ENCODE measurements around the gene FUOM. TPM values are rescaled to one million over a fixed set of nuclear protein-coding genes. Genes with fewer than 3 reads are reported as not detected.
A peak's percentile ranks its signal among the peaks of the same experiment; 100 is the strongest.

Gene FUOM
- total RNA-seq, result 10 to 100 TPM; 15.4 to 37.5 (median 26.0) TPM

DNA sequence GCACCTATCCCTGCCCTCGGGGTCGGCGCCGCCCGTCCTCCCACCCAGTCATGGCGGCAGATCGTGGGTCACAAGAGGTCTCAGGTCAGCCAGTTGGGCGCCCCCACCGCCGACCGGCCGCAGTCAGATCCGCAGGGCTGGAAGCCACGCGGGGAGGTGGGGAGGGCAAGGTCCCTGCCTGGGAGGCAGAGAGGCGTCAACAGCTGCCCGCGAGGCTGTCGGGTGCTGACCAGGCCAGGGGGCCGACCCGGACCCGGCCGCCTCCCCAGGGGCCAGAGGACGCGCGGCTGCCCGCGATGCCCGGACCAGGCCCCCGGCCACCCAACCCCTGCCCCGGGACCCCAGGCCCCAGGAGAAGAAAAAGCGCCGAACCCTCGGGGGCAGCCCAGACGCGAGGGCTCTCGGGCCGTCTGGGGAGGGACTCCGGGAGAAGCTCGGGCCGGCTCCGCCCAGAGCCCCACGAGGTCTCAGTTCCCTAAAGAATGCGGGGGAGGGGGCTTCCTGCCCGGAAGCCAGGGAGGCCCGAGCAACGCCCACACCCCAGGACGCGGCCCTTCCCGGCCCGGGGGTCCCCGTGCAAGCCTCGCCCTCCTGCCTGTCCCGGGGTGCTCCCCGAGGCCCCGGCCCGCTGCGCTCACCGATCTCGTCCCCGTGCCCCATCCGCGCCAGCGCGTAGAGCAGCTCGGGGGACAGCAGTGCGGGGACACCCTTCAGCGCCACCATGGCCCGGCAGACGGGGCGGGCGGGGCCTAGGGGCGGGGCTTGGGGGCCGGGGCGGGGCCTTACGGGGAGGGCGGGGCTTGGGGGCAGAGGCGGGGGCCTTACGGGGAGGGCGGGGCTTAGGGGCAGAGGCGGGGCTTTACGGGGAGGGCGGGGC, at the start of gene FUOM:
Gene FUOM, minus strand, starts transcription at position 735 of the 877 bp plus-strand sequence. Its CDS starts 12 bp downstream, at position 723.
- DNase-seq (peak; percentile 52 to 93), ATAC-seq (ENCODE audit: low FRiP score in 2 of 2) (peak; percentile 65 to 90)
- TF ChIP-seq, protein P1, sequence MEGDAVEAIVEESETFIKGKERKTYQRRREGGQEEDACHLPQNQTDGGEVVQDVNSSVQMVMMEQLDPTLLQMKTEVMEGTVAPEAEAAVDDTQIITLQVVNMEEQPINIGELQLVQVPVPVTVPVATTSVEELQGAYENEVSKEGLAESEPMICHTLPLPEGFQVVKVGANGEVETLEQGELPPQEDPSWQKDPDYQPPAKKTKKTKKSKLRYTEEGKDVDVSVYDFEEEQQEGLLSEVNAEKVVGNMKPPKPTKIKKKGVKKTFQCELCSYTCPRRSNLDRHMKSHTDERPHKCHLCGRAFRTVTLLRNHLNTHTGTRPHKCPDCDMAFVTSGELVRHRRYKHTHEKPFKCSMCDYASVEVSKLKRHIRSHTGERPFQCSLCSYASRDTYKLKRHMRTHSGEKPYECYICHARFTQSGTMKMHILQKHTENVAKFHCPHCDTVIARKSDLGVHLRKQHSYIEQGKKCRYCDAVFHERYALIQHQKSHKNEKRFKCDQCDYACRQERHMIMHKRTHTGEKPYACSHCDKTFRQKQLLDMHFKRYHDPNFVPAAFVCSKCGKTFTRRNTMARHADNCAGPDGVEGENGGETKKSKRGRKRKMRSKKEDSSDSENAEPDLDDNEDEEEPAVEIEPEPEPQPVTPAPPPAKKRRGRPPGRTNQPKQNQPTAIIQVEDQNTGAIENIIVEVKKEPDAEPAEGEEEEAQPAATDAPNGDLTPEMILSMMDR (IDR thresholded peaks at IDR 0.05), result no peak
- TF ChIP-seq POLR2A (IDR thresholded peaks at IDR 0.05) (peak in 2 of 4 donors; percentile 57 to 65), POLR2AphosphoS5 (IDR thresholded peaks at IDR 0.05) (peak in 1 of 2 donors; percentile 54)
- Histone ChIP-seq H3K4me3 (peak within 1 kb of the TSS; percentile 71 to 84 (median 81)), H3K36me3 (peaks cover 2 to 10% (median 6%) of the 10 kb centered on the region in 4 donors), H3K27ac (peak within 1 kb of the TSS; percentile 61 to 87 (median 80)), H3K27me3 (peaks cover 0 to 2% (median 0%) of the 10 kb centered on the region in 4 donors), H3K9me3 (no peaks in the 10 kb centered on the region), H3K4me1 (peaks cover 11 to 23% (median 13%) of the 10 kb centered on the region in 4 donors)
- 6% methylated on average over 7 of the region's 83 CpGs; no CpG with 5 or more reads in 1 of the 2 donors for whole genome bisulfite sequencing, 2 donors

DNA sequence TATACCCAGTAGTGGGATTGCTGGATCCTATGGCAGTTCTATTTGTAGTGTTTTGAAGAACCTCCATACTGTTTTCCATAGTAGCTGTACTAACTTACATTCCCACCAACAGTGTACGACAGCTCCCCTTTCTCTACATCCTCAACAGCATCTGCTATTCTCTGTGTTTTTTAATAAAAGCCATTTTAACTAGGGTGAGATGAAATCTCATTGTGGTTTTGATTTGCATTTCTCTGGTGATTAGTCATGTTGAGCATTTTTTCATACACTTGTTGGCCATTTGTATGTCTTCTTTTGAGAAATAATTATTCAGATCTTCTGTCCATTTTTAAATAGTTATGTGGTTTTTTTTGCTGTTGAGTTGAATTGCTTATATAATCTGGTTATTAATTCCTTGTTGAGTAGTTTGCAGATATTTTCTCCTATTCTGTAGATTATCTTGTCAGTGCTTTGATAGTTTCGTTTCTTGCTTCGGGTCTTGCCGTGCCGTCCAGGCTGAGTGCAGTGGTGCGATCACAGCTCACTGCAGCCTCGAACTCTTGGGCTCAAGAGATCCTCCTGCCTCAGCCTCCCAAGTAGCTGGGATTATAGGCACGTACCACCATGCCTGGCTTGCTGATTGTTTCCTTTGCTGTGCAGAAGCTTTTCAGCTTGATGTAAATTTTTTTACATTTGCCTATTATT, 48.2 kb upstream of the FUOM start:
- whole genome bisulfite sequencing, 2 donors, result 95 to 99% methylated on average over 8 of the region's 8 CpGs
- ATAC-seq (ENCODE audit: low FRiP score in 2 of 2) (no peak), DNase-seq (no peak)
- H3K36me3 ChIP-seq, result peaks cover 13 to 89% (median 30%) of the 10 kb centered on the region in 4 donors
- peaks cover 0 to 4% (median 3%) of the 10 kb centered on the region in 4 donors for H3K4me1 ChIP-seq
- no peak overlapping the region for H3K4me3 ChIP-seq
- TF ChIP-seq POLR2A (IDR thresholded peaks at IDR 0.05) (no peak), POLR2AphosphoS5 (IDR thresholded peaks at IDR 0.05) (no peak), EP300 (IDR thresholded peaks at IDR 0.05) (no peak)
- TF ChIP-seq, protein P1 (IDR thresholded peaks at IDR 0.05), result no peak
- no peaks in the 10 kb centered on the region for H3K27me3 ChIP-seq
- H3K9me3 ChIP-seq, result peaks cover 0 to 8% (median 0%) of the 10 kb centered on the region in 4 donors
- no peak overlapping the region for H3K27ac ChIP-seq

DNA sequence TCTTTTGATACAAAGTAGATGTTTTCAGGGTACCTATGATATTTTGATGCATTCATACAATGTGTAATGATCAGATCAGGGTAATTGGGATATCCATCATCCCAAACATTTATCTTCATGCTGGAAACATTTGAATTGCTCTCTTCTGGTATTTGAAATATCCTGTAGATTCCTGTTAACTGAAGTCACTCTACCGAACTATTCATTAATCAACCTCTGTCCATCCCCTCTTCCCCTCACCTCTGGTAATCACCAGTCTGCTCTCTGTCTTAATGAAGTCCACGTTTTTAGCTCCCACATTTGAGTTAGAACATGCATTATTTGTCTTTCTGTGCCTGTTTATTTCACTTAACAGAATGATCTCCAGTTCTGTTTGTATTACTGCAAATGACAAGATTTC, 47.5 kb upstream of the FUOM start:
- Histone ChIP-seq H3K9me3 (peaks cover 0 to under 1% (median 0%) of the 10 kb centered on the region in 4 donors), H3K27me3 (no peaks in the 10 kb centered on the region), H3K4me1 (peaks cover 0 to 9% (median 5%) of the 10 kb centered on the region in 4 donors), H3K4me3 (no peak overlapping the region), H3K36me3 (peaks cover 13 to 85% (median 27%) of the 10 kb centered on the region in 4 donors), H3K27ac (no peak overlapping the region)
- 65 to 75% methylated on average over 2 of the region's 2 CpGs for WGBS, 2 donors
- DNase-seq, result no peak
- no peak for ATAC-seq (ENCODE audit: low FRiP score in 2 of 2)
- TF ChIP-seq, protein P1 (IDR thresholded peaks at IDR 0.05), result no peak
- no peak for TF ChIP-seq EP300 (IDR thresholded peaks at IDR 0.05)
- TF ChIP-seq POLR2AphosphoS5 (IDR thresholded peaks at IDR 0.05), result no peak
- no peak for TF ChIP-seq POLR2A (IDR thresholded peaks at IDR 0.05)

- H3K36me3 ChIP-seq, result peaks cover 14 to 85% (median 38%) of the 10 kb centered on the region in 4 donors
- no peak overlapping the region for H3K27ac ChIP-seq
- H3K9me3 ChIP-seq, result no peaks in the 10 kb centered on the region
- no peaks in the 10 kb centered on the region for H3K27me3 ChIP-seq
- DNase-seq (no peak), ATAC-seq (ENCODE audit: low FRiP score in 2 of 2) (no peak)
- H3K4me3 ChIP-seq, result no peak overlapping the region
- TF ChIP-seq EP300 (IDR thresholded peaks at IDR 0.05) (no peak), POLR2AphosphoS5 (IDR thresholded peaks at IDR 0.05) (no peak), POLR2A (IDR thresholded peaks at IDR 0.05) (no peak)
- TF ChIP-seq, protein P1 (IDR thresholded peaks at IDR 0.05), result no peak
- peaks cover 0 to 10% (median 5%) of the 10 kb centered on the region in 4 donors for H3K4me1 ChIP-seq
- WGBS, 2 donors, result 92 to 94% methylated on average over 5 of the region's 5 CpGs
Measured at GRCh38 chr10:133403784-133404183, 46.0 kb upstream of the FUOM start.

All from upper lobe of left lung (tissue), 6 donors.